AG10803 (cell line): ENCODE results near the gene LEPROT.

Source experiments
- DNase-seq: peaks from one replicate; pipeline ENCODE4 v3.0.0; 2010; ENCODE audit warnings: low read depth
- H3K4me3 ChIP-seq: 2 replicates; pipeline ENCODE4 v1.5.1; 2011; ENCODE audit warnings: mild to moderate bottlenecking, low read length, control low read depth
- TF ChIP-seq, protein P1 (sequence below): conservative IDR thresholded peaks from 2 replicates; pipeline ENCODE4 v1.5.1; 2011; ENCODE audit warnings: mild to moderate bottlenecking, low read length, control low read depth, inconsistent platforms

LEPROT gene

DNA sequence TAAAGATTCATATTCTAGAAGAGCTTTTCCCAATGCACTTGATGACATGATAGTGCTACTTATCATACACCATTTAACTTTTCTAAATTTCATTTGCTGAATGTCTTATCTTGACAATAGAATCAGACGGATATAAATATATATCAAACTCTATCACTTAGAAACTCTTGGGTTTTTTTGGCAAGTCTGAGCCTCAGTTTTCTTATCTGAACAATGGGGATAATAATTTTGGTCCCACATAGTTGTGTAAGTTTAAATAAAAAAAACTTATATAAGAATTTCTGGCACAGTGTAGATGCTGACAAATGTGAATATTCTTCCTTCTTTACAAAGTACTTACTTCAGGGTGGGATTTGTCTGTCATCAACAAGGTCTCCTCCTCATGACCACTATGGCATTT, 21.5 kb upstream of the LEPROT start:
- no peak for DNase-seq
- TF ChIP-seq, protein P1, sequence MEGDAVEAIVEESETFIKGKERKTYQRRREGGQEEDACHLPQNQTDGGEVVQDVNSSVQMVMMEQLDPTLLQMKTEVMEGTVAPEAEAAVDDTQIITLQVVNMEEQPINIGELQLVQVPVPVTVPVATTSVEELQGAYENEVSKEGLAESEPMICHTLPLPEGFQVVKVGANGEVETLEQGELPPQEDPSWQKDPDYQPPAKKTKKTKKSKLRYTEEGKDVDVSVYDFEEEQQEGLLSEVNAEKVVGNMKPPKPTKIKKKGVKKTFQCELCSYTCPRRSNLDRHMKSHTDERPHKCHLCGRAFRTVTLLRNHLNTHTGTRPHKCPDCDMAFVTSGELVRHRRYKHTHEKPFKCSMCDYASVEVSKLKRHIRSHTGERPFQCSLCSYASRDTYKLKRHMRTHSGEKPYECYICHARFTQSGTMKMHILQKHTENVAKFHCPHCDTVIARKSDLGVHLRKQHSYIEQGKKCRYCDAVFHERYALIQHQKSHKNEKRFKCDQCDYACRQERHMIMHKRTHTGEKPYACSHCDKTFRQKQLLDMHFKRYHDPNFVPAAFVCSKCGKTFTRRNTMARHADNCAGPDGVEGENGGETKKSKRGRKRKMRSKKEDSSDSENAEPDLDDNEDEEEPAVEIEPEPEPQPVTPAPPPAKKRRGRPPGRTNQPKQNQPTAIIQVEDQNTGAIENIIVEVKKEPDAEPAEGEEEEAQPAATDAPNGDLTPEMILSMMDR, result no peak
- H3K4me3 ChIP-seq, result no peak overlapping the region

DNA sequence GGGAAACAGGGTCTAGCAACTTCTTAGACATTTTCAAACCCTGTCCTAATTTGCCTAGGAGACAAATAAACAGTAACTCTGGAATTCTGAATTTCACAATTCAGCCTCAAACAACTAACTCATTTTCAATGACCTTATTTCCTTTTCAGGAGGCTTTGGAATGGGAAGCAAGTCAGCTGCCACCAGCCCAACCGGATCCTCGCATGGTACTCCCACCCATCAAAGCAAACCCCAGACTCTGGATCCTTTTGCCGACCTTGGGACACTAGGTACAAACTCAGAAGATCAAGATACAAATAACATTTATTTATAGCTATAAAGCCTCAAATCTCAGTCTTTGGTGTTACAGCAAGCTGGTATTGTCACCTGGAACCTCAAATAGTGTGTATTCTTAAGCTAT, 18.9 kb upstream of the LEPROT start:
- H3K4me3 ChIP-seq, result no peak overlapping the region
- TF ChIP-seq, protein P1, result no peak
- DNase-seq, result no peak

DNA sequence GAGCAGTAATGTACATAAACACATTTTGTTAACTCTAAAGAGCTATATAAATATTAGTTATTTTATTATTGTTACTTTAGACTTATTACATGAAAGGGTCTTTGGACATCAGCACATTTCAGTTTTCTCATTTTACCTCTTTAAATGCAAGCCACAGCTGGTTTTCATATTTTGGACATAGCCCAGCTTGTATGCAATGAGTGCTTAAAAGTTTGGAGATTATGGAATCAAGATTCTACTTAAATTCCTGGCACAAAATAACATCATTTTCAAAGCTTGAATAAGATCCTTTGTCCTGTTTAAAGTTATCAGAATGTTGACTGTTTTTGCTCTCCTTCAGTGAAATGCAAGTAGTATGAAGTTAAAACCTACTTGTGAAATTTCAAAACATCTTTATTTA, 15.5 kb upstream of the LEPROT start:
- no peak for DNase-seq
- TF ChIP-seq, protein P1, result no peak
- H3K4me3 ChIP-seq, result no peak overlapping the region

DNA sequence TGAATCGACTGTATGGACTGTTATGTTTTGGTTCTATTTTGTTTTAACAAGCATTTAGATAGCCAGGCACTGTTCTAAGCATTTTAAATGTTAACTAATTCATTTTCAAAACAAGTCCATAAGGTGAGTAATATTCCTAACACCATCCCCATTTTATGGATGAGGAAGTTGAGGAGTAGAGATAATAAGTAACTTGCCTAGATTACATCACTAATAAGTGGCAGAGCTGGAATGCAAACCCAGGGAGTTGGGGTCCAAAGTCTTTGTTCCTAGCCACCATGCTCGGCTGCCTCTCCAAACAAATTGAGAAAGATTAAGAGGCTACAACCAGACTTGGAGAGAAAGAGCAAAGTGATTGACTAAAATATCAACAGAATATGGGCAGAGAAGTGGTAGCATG, 12.6 kb upstream of the LEPROT start:
- DNase-seq, result no peak
- H3K4me3 ChIP-seq, result no peak overlapping the region
- TF ChIP-seq, protein P1, result no peak

DNA sequence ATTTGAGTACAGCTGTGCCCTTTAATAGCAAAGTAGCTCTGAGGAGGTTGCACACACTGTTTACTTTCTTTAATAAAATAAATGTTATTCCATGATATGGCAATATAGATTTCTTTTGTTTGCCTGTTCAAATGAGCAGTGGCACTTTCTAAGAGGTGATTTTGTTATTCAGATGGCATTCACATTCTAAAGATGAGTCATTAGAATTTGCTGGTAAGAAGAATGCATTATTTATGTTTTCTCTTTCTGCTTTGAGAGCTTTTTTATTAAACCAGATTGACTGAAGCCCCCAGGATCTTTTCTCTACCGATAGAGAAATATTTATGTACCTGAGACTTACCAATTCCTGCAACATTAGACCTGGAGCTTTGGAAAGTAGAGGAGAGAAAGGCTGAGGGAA, 11.2 kb upstream of the LEPROT start:
- DNase-seq, result no peak
- no peak overlapping the region for H3K4me3 ChIP-seq
- TF ChIP-seq, protein P1, result no peak

DNA sequence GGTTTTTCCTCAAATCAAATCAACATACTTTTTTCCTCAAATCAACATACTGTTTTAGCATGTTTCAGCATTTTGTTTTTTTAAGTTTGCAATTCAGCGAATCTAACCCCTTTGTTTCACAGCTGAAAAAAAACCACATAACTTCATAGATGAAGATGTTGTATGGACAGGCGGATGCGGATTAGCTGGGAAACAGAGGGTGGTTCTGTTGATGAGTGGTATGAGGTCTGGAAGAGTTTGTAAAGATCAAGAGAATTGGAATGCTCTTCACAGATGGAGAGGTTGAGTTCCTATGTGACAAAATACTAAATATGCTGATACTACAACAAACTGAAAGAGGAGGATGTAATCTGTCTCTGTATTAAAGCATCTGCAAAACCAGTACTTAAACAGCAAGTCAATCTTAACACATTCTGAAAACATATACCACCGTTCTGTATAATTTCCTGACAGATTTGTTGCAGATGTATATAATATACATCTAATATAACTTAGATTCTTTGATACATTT, 10.6 kb upstream of the LEPROT start:
- TF ChIP-seq, protein P1, result no peak
- no peak for DNase-seq
- H3K4me3 ChIP-seq, result no peak overlapping the region

DNA sequence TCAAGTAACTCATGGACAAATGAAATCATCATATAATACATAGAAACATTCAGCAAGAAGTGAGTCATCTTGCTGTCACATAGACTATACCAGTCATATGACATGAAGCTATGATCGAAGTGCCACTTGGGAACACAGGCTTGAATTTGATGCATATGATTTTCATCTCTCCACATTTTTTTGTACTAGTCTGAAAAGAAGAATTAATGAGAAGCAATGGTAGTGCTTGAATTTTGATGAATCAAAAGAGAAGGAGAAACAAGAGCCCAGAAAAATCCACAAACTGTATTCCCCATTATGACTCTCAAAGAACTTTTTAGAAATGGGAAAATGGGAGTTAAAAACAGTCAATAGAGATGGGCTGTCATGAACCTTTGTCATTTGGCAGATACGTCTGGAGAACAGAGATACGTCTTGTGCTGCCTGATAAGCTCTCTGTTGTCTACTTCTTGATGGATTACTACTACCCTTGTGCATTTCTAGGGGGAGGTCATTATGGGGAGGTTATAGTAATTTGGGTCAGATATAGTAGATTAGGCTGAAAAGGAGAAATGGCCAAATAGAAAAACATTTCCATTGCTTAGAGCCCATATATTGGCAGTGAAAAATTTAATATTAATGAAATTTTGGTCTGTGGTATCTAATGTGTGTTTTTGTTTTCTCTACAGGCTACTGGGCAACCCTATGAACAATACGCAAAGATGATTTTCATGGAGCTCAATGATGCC, 8.0 kb upstream of the LEPROT start:
- no peak for DNase-seq
- H3K4me3 ChIP-seq, result no peak overlapping the region
- TF ChIP-seq, protein P1, result no peak
